ENCODE results near the gene AMZ1.
A peak's percentile ranks its signal among the peaks of the same experiment; 100 is the strongest.
"Not testable (repeated sequence)": the region's sequence is repeated elsewhere in the genome, so short reads cannot be mapped to it uniquely, and the experiment has no call there.

The AMZ1 gene

DNA sequence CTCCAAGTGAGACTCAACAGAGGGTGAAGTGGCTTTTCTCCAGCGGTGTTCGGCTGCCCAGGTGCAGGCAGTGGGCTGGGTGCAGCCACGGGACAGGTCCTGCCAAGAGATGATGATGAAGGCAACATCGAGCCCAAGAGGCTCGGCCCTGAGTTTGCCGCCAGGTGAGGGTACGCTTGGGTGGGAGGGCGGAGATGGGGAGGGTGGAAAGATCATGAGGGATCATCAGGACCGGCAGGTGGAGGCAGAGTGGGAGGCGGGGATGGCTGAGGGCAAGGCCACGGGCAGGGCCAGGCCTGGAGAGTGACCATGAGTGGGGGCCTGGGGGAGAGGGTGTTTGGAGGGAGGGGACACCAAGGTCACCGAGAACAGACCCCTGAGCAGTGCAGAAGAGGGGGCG lies 17.8 kb upstream of the AMZ1 start:
- no peak for DNase-seq

DNA sequence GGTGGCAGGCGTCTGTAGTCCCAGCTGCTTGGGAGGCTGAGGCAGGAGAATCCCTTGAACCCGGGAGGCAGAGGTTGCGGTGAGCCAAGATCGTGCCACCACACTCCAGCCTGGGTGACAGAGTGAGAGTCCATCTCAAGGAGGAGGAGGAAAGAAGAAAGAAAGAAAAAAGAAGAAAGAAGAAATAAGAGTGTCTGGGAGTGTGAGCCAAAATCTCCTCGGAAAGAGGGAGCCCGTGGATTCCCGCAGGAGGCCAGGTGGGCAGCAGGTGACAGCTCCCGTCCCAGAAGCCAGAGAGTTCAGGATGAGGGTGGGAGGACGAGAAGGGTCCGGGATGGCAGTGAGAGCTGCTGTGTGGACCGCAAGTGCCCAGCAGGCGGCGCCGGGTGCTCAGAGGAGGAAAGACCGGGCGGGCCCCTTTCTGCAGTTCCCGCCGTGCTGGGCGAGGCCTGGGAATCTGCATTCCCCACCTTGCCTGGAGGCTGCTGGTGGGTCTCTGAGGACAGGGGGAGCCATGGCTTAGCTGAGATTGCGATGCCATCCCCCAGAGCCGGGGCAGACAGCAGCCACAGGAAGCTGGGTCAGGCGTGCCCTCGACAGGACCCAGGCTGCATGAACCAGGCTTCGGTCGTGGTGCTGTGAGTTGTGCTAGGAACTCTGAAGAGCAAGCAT lies 17.1 kb upstream of the AMZ1 start:
- peak; percentile 72 for DNase-seq

DNA sequence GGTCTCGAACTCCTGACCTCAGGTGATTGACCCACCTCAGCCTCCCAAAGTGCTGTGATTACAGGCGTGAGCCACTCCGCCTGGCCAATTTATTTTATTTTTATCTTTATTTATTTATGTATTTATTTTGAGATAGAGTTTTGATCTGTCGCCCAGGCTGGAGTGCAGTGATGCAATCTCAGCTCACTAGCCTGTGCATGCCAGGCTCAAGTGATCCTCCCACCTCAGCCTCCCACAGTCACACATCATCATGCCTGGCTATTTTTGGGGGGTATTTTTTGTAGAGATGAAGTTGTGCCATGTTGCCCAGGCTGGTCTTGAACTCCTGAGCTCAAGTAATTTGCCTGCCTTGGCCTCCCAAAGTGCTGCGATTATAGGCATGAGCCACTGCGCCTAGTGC lies 14.8 kb upstream of the AMZ1 start:
- not testable (repeated sequence) for DNase-seq

GRCh38 chr7:2673934-2674333 lies 14.1 kb upstream of the AMZ1 start:
- DNase-seq = no peak

DNA sequence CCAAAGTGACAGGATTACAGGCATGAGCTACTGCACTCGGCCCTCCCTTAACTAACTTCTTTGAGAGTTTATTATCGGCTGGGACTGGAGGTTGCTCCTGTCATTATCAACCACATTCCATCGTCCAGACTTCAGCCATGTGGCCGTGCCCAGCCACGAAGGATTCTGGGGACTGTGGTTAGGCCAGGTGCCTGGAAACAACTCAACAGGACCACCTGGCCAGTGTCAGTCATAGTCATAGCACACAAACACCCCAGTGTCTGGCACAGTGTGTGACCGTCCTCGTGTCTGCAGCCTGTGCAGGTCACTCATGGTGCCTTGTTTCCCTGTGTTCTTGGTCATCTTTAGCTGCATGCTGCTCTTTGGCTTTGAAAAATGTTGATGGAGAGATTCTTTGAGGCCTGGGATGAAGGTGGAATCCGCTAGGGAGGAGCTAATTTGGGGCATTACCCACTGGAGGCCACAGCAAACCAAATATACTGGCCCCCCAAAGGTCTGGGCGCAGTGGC lies 12.7 kb upstream of the AMZ1 start:
- DNase-seq = no peak

- not testable (repeated sequence) for DNase-seq
Measured at GRCh38 chr7:2676576-2676975, 11.4 kb upstream of the AMZ1 start.

DNA sequence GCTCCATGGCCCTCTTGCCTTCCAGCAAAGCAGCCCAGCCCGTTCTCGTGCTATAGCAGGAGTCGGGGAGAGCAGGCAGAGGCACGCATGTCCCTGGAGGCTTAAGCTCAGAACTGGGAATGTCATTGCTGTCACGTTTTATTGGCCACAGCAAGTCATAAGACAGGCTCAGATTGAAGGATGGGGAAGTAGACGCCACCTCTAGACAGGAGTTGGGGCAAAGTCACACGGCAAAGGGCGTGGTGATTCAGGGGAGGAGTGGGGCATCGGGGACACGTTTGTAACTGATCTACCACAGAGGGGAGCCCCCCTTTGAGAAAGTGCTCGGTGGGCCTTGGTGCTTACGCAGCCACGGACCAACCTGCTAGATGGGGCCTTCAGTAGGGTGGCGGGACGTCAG lies 9.5 kb upstream of the AMZ1 start:
- not testable (repeated sequence) for DNase-seq

- DNase-seq = not testable (repeated sequence)
Measured at GRCh38 chr7:2679135-2680127, 8.6 kb upstream of the AMZ1 start.

DNA sequence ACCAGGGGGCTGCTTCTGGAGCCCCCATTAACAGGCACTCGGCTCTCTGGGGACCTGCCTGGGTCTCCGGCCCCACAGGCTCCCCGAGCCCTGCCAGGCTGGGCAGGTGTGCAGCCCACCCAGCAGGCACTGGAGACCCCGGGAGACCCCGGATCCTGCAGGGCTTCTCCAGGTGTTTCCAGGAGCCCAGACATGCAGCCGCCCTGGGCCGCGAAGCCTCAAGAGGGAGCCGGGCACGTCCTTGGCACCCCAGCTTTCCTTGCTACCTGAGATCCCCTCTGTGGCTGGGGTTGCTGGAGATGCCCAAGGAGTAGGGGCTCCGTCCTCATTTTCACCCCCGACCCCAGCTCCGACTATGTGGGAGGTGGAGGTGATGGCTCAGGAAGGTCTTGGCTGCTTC lies 7.7 kb upstream of the AMZ1 start:
- DNase-seq = no peak

- peak; percentile 79 for DNase-seq
Measured at GRCh38 chr7:2680792-2681490, 7.1 kb upstream of the AMZ1 start.

GRCh38 chr7:2681929-2682799 lies 5.8 kb upstream of the AMZ1 start:
- DNase-seq = no peak

DNA sequence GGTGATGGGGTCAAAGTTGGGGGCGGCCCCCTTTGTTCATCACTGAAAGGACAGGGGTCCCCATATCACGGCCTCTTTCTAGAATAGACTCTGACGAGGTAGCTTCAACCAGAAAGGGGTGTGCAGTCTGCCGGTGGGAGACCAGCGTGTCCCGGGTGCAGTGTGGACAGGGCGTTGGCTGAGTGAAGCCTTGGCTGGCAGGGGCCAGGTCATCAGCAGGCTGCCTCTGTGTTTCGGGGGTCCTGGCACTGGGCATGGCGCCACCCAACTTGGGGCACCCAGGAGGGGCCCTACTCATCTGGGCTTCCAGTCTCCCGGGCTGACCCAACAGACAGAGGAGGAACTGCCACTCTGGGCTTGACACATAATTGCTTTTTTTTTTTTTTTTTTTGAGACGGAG lies 3.5 kb upstream of the AMZ1 start:
- DNase-seq = no peak

DNA sequence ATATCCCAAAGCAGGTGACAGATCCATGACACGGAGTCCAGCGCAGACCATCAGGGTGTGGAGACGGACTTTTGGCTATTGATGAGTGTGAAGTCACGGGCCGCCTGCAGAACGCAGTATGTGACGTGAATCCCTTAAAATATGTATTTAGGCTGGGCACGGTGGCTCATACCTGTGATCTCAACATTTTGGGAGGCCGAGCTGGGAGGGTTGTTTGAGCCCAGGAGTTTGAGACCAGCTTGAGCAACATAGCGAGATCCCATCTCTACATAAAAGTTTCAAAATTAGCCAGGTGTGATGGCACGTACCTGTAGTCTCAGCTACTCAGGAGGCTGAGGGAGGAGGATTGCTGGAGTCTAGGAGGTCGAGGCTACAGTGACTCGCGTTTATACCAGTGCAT lies 1.9 kb upstream of the AMZ1 start:
- no peak for DNase-seq

DNA sequence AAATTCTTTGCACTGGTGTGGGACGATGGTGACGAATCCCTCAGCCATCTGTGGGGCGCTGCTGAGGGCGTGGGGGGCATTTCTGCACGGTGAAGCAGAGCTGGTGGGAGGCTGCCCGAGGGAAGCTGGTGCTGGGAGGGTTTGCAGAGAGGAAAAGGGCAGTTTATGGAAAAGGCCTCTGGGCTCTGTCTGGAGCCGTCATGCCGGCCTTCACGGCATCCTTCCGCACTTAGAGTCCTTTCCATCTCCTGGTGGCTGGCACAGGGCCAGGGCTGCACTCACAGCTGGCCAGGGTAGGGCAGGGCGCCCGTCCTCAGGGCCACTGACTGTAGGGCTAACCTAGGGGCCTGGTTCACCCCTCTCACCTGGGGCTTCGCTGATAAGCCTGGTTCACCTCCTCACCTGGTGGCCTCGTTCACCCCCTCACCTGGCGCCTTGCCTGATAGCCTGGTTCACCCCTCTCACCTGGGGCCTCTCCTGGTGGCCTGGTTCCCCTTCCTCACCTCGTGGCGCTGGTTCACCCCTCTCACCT lies 598 bp upstream of the AMZ1 start:
- no peak for DNase-seq

- no peak for DNase-seq
Measured at GRCh38 chr7:2688409-2689342, 674 bp downstream of the AMZ1 start.

GRCh38 chr7:2689343-2689847 lies 1.4 kb downstream of the AMZ1 start:
- DNase-seq = no peak

- DNase-seq = no peak
Measured at GRCh38 chr7:2689951-2690705, 2.1 kb downstream of the AMZ1 start.

DNA sequence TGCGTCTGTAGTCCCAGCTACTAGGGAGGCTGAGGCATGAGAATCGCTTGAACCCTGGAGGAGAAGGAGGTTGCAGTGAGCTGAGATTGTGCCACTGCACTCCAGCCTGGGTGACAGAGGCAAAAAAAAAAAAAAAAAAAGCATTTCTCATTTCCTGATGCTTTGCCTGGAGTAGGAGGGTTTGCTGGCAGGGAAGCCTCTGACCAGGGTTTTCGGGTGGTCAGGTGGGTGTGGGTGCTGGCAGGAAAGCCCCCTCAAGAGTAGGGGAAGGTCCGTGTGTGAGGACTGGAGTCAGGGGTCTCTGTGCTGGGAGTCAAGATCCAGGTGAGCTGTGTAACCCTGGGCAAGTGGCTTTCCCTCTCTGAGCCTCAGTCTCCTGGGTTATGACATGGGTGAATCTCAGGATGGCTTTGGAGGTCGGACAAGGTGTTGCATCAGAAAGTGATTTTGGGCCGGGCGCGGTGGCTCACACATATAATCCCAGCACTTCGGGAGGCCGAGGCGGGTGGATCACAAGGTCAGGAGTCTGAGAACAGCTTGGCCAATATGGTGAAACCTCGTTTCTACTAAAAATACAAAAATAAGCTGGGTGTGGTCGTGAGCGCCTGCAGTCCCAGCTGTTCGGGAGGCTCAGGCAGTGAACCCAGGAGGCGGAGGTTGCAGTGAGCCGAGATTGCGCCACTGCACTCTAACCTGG lies 3.2 kb downstream of the AMZ1 start:
- DNase-seq = no peak

GRCh38 chr7:2691932-2692439 lies 4.0 kb downstream of the AMZ1 start:
- DNase-seq = not testable (repeated sequence)

All from femur (tissue), 1 donor.